G401 (cell line): Measurements from ENCODE around the gene KHDC4. TPM values are rescaled to one million over a fixed set of nuclear protein-coding genes. Genes with fewer than 3 reads are reported as not detected.

Source experiments
- DNase-seq: peaks from one replicate; pipeline ENCODE4 v3.0.0-alpha.2; 2015; ENCODE audit warnings: low spot score
- in situ Hi-C: cut with HindIII; loops from 2 replicates; pipeline ENCODE4 v1.10.0; 2016; ENCODE audit warnings: low sequenced_read_pairs, mixed read lengths
- total RNA-seq: library from RNA; depleted of rRNA; stranded (reverse); fragments of >200 nt; shearing (Covaris generic); gene quantifications from 2 replicates; pipeline ENCODE4 v1.2.3, GENCODE V29; 2014; rRNA removed

Gene KHDC4
- total RNA-seq, 1 experiment from 2014 or later, result 52.6 TPM

GRCh38 chr1:155884031-155884960, 49.9 kb downstream of the KHDC4 start:
- in situ Hi-C loops, result no loop called here

GRCh38 chr1:155882766-155883165, 51.4 kb downstream of the KHDC4 start:
- in situ Hi-C loops, result no loop called here
- no peak for DNase-seq

More at GRCh38 chr1:155884031-155884960, 49.9 kb downstream of the KHDC4 start:
- DNase-seq, result peak; percentile 30

- DNase-seq, result no peak
- in situ Hi-C loops, result no loop called here
Measured at GRCh38 chr1:155882235-155882634, 52.0 kb downstream of the KHDC4 start.

- DNase-seq, result no peak
- in situ Hi-C loops, result no loop called here
Measured at GRCh38 chr1:155880950-155881349, 53.3 kb downstream of the KHDC4 start.

- no peak for DNase-seq
- in situ Hi-C loops, result no loop called here
Measured at GRCh38 chr1:155880251-155880650, 54.0 kb downstream of the KHDC4 start.

GRCh38 chr1:155877945-155878344, 56.3 kb downstream of the KHDC4 start:
- no peak for DNase-seq
- in situ Hi-C loops, result no loop called here

GRCh38 chr1:155873860-155874259, 60.4 kb downstream of the KHDC4 start:
- DNase-seq, result peak; percentile 42
- in situ Hi-C loops, result no loop called here

- peak; percentile 78 for DNase-seq
- in situ Hi-C loops, result no loop called here
Measured at GRCh38 chr1:155872527-155872926, 61.7 kb downstream of the KHDC4 start.

GRCh38 chr1:155871390-155871789, 62.8 kb downstream of the KHDC4 start:
- DNase-seq, result peak; percentile 96
- in situ Hi-C loops, result no loop called here

GRCh38 chr1:155867766-155868165, 66.4 kb downstream of the KHDC4 start:
- in situ Hi-C loops, result no loop called here
- DNase-seq, result no peak

GRCh38 chr1:155864393-155864792, 69.8 kb downstream of the KHDC4 start:
- in situ Hi-C loops, result loop anchor here (5.0 kb wide), 1 partner anchor 47 kb away; no protein-coding TSS in a partner anchor
- DNase-seq, result no peak

Other genes starting within 250 kb of the KHDC4 start
- 73.4 and 73.7 TPM in 2 replicates for gene YY1AP1, start 245.6 kb downstream of the KHDC4 start, total RNA-seq
- 99.5 and 138 TPM in 2 replicates for gene DAP3, start 245.3 kb downstream of the KHDC4 start, total RNA-seq
- 9.4 and 14.3 TPM in 2 replicates for gene GON4L, start 77.2 kb downstream of the KHDC4 start, total RNA-seq
- 4.9 and 5.8 TPM in 2 replicates for gene SYT11, start 74.8 kb downstream of the KHDC4 start, total RNA-seq
- 22.6 and 43.9 TPM in 2 replicates for gene RIT1, start 23.1 kb downstream of the KHDC4 start, total RNA-seq
- not detected in 2 replicates for gene RXFP4, start 7.2 kb upstream of the KHDC4 start, total RNA-seq
- 20.3 and 35.9 TPM in 2 replicates for gene ARHGEF2, start 44.1 kb upstream of the KHDC4 start, total RNA-seq
- gene SSR2, start 86.5 kb upstream of the KHDC4 start, total RNA-seq, result 257 and 273 TPM in 2 replicates
- gene UBQLN4, start 119.4 kb upstream of the KHDC4 start, total RNA-seq, result 29.5 and 30.0 TPM in 2 replicates
- gene LAMTOR2, start 120.4 kb upstream of the KHDC4 start, total RNA-seq, result 20.1 and 42.3 TPM in 2 replicates
- gene RAB25, start 126.7 kb upstream of the KHDC4 start, total RNA-seq, result not detected in 2 replicates
- 21.0 and 21.2 TPM in 2 replicates for gene MEX3A, start 148.1 kb upstream of the KHDC4 start, total RNA-seq
- 314 and 341 TPM in 2 replicates for gene LMNA, start 180.3 kb upstream of the KHDC4 start, total RNA-seq
- gene SEMA4A, start 219.2 kb upstream of the KHDC4 start, total RNA-seq, result 1.8 and 2.0 TPM in 2 replicates